Measurements from ENCODE around the gene POLK. TPM values are rescaled to one million over a fixed set of nuclear protein-coding genes. Genes with fewer than 3 reads are reported as not detected.

Gene POLK
- polyA plus RNA-seq, 1 of the 3 experiments (the other 2 are of a cell fraction) = 5.5 TPM

DNA sequence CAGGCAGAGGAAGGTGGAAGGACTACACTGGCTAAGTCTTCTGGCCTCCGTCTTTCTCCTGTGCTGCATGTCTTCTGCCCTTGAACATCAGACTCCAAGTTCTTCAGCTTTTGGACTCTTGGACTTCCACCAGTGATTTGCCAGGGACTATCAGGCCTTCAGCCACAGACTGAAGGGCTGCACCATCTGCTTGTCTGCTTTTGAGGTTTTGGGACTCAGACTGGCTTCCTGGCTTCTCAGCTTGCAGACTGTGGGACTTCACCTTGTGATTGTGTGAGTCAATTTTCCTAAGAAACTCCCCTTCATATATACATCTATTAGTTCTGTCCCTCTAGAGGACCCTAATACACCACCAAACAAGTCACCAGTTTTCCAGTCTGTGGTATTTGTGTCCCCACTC, 89.9 kb downstream of the POLK start:
- Histone ChIP-seq H3K36me3 (replicated peaks in 1 of 2; ENCODE audit: control insufficient read depth in 1 of 2, insufficient read depth in 2 of 2, low read length in 1 of 2) (peaks cover 25 to 34% of the 10 kb centered on the region in 2 experiments), H3K4me1 (ENCODE audit: control insufficient read depth in 1 of 2, insufficient read depth in 2 of 2, low read depth in 1 of 2, low read length in 1 of 2) (no peaks in the 10 kb centered on the region; a peak in 1 of 4 replicates), H4K20me1 (ENCODE audit: insufficient read depth) (no peaks in the 10 kb centered on the region), H3K9ac (no peak overlapping the region), H3K79me2 (ENCODE audit: insufficient read depth) (no peaks in the 10 kb centered on the region), H3K9me3 (no peaks in the 10 kb centered on the region), H3K27me3 (ENCODE audit: insufficient read depth) (no peaks in the 10 kb centered on the region), H3K4me3 (ENCODE audit: low read depth in 2 of 2, low read length in 1 of 2) (no peak overlapping the region), H3F3A (replicated peaks; ENCODE audit: insufficient read depth) (no peaks in the 10 kb centered on the region), H3K9me2 (no peaks in the 10 kb centered on the region), H3K4me2 (no peak overlapping the region), H3K27ac (ENCODE audit: low read depth in 2 of 2, low read length in 1 of 2) (no peak overlapping the region), H2AFZ (ENCODE audit: low read depth) (no peak overlapping the region)
- 91% methylated on average over 1 of the region's 1 CpG for WGBS (ENCODE audit: low lambda C conversion rate)
- TF ChIP-seq POLR2AphosphoS5 (IDR thresholded peaks at IDR 0.05; ENCODE audit: low read depth, low read length) (no peak), RFX5 (IDR thresholded peaks at IDR 0.05; ENCODE audit: low read length) (no peak), RXRA (IDR thresholded peaks at IDR 0.05; ENCODE audit: borderline replicate concordance, low read depth) (no peak), CHD2 (IDR thresholded peaks at IDR 0.05; ENCODE audit: low read length, partially characterized antibody) (no peak), EZH2phosphoT487 (IDR thresholded peaks at IDR 0.05; ENCODE audit: borderline replicate concordance, low read depth) (no peak), SMC3 (IDR thresholded peaks at IDR 0.05; ENCODE audit: low read depth, low read length) (no peak), TAF1 (IDR thresholded peaks at IDR 0.05; ENCODE audit: borderline replicate concordance, low read depth, low read length) (no peak), FOXM1 (IDR thresholded peaks at IDR 0.05; ENCODE audit: low read depth) (no peak), USF1 (IDR thresholded peaks at IDR 0.05; ENCODE audit: borderline replicate concordance, low read depth) (no peak)
- TF ChIP-seq, protein P1, sequence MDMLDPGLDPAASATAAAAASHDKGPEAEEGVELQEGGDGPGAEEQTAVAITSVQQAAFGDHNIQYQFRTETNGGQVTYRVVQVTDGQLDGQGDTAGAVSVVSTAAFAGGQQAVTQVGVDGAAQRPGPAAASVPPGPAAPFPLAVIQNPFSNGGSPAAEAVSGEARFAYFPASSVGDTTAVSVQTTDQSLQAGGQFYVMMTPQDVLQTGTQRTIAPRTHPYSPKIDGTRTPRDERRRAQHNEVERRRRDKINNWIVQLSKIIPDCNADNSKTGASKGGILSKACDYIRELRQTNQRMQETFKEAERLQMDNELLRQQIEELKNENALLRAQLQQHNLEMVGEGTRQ (IDR thresholded peaks at IDR 0.05; ENCODE audit: borderline replicate concordance, low read depth, low read length) = no peak
- no peak for DNase-seq
- ChIA-PET POLR2A (no interaction called here), CTCF (interaction anchor here (1.3 kb wide), 1 partner anchor 12 kb away, joined by 3 read pairs; no protein-coding TSS in a partner anchor)

DNA sequence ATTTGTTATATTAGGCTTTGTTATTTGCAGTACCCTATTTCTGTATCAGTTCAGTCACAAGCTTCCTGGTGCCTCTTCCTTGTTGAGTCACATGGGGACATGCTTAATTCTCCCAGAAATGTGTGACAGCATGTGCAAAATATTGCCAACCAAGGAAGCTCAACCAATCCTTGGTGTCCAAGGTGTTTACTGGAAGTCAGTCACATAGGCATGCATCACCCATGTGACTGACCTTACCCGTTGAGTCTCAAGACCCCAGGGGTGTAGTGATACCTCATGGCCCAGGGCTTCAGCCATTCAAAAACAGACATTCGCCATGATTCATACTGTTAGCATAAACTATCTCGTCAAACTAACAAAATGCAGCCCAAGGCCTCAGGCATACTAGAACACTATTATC, 90.3 kb downstream of the POLK start:
- H3K4me2 ChIP-seq = no peak overlapping the region
- H4K20me1 ChIP-seq (ENCODE audit: insufficient read depth) = no peaks in the 10 kb centered on the region
- no peaks in the 10 kb centered on the region; a peak in 1 of 4 replicates for H3K4me1 ChIP-seq (ENCODE audit: control insufficient read depth in 1 of 2, insufficient read depth in 2 of 2, low read depth in 1 of 2, low read length in 1 of 2)
- H3K9me3 ChIP-seq = no peaks in the 10 kb centered on the region
- H3F3A ChIP-seq (replicated peaks; ENCODE audit: insufficient read depth) = no peaks in the 10 kb centered on the region
- CTCF ChIA-PET = interaction anchor here (1.3 kb wide), 1 partner anchor 11 kb away, joined by 3 read pairs; no protein-coding TSS in a partner anchor
- no peaks in the 10 kb centered on the region for H3K9me2 ChIP-seq
- no peak for DNase-seq
- no peaks in the 10 kb centered on the region for H3K79me2 ChIP-seq (ENCODE audit: insufficient read depth)
- WGBS (ENCODE audit: low lambda C conversion rate) = 100% methylated on average over 1 of the region's 3 CpGs
- no peak for TF ChIP-seq FOSL2 (IDR thresholded peaks at IDR 0.05; ENCODE audit: borderline replicate concordance, low read depth)
- TF ChIP-seq TAF1 (IDR thresholded peaks at IDR 0.05; ENCODE audit: borderline replicate concordance, low read depth, low read length) = no peak
- no peak overlapping the region for H3K27ac ChIP-seq (ENCODE audit: low read depth in 2 of 2, low read length in 1 of 2)
- H3K4me3 ChIP-seq (ENCODE audit: low read depth in 2 of 2, low read length in 1 of 2) = no peak overlapping the region
- H3K27me3 ChIP-seq (ENCODE audit: insufficient read depth) = no peaks in the 10 kb centered on the region
- peaks cover 21 to 30% of the 10 kb centered on the region in 2 experiments for H3K36me3 ChIP-seq (replicated peaks in 1 of 2; ENCODE audit: control insufficient read depth in 1 of 2, insufficient read depth in 2 of 2, low read length in 1 of 2)
- H2AFZ ChIP-seq (ENCODE audit: low read depth) = no peak overlapping the region
- POLR2A ChIA-PET = no interaction called here
- H3K9ac ChIP-seq = no peak overlapping the region
